Liver (tissue), 9 donors: ENCODE data around the gene POC5. TPM values are rescaled to one million over a fixed set of nuclear protein-coding genes. Genes with fewer than 3 reads are reported as not detected.

ENCODE experiments used
- DNase-seq: peaks from one replicate; pipeline ENCODE4 v3.0.0-alpha.2; 2017; ENCODE audit warnings: low spot score
- H3K27ac ChIP-seq, 2 donors: one replicate each; pipeline ENCODE4 v1.7.0; 2013; ENCODE audit warnings: inconsistent platforms in 2 of 2, low read length in 2 of 2, control low read depth in 1 of 2, low read depth in 1 of 2, mild to moderate bottlenecking in 1 of 2
- H3K27me3 ChIP-seq, 4 donors: one replicate each; pipeline versions ENCODE4 v1.6.1 to v1.7.0; 2013; ENCODE audit warnings: low read length in 3 of 4, inconsistent platforms in 1 of 4, mild to moderate bottlenecking in 1 of 4, moderate library complexity in 1 of 4; ENCODE audit not compliant: control insufficient read depth in 4 of 4, insufficient read depth in 4 of 4
- H3K36me3 ChIP-seq, 4 donors: one replicate each; pipeline versions ENCODE4 v1.6.1 to v1.7.0; 2013; ENCODE audit warnings: low read length in 3 of 4, mild to moderate bottlenecking in 3 of 4, low read depth in 1 of 4, moderate library complexity in 1 of 4; ENCODE audit not compliant: control insufficient read depth in 4 of 4, insufficient read depth in 3 of 4
- H3K4me1 ChIP-seq, 4 donors: one replicate each; pipeline versions ENCODE4 v1.6.1 to v1.7.0; 2013; ENCODE audit warnings: low read length in 3 of 4, mild to moderate bottlenecking in 3 of 4, moderate library complexity in 1 of 4; ENCODE audit not compliant: control insufficient read depth in 4 of 4, insufficient read depth in 4 of 4
- H3K4me3 ChIP-seq, 3 donors: one replicate each; pipeline versions ENCODE4 v1.6.1 to v1.7.0; 2013; ENCODE audit warnings: low read length in 3 of 3, control low read depth in 1 of 3, low read depth in 1 of 3, mild to moderate bottlenecking in 1 of 3
- H3K9ac ChIP-seq, 2 donors: one replicate each; pipeline ENCODE4 v1.7.0; 2013; ENCODE audit warnings: low read length in 2 of 2, mild to moderate bottlenecking in 2 of 2, moderate library complexity in 2 of 2, control low read depth in 1 of 2, low read depth in 1 of 2
- H3K9me3 ChIP-seq, 4 donors: one replicate each; pipeline versions ENCODE4 v1.6.1 to v1.7.0; 2013; ENCODE audit warnings: low read length in 3 of 4; ENCODE audit not compliant: control insufficient read depth in 4 of 4
- FOXA2 ChIP-seq: IDR thresholded peaks from 2 replicates; pipeline ENCODE4 v1.6.1; 2016; ENCODE audit warnings: antibody characterized with exemption
- GABPA ChIP-seq, 2 donors: IDR thresholded peaks in 1 of 2; conservative IDR thresholded peaks in 1 of 2; 2 replicates each; pipeline ENCODE4 v1.6.1; 2016; ENCODE audit warnings: antibody characterized with exemption in 2 of 2, mild to moderate bottlenecking in 1 of 2, moderate library complexity in 1 of 2
- HNF4A ChIP-seq, 2 donors: conservative IDR thresholded peaks; 2 replicates each; pipeline ENCODE4 v1.6.1; 2016; ENCODE audit warnings: antibody characterized with exemption in 2 of 2, mild to moderate bottlenecking in 2 of 2
- JUND ChIP-seq, 2 donors: IDR thresholded peaks; 2 replicates each; pipeline ENCODE4 v1.6.1; 2016; ENCODE audit warnings: antibody characterized with exemption in 2 of 2
- MAX ChIP-seq: IDR thresholded peaks from 2 replicates; pipeline ENCODE4 v1.6.1; 2016; ENCODE audit warnings: antibody characterized with exemption
- RAD21 ChIP-seq, 2 donors: IDR thresholded peaks; 2 replicates each; pipeline ENCODE4 v1.6.1; 2016; ENCODE audit warnings: antibody characterized with exemption in 2 of 2, mild to moderate bottlenecking in 2 of 2
- RXRA ChIP-seq, 2 donors: IDR thresholded peaks; 2 replicates each; pipeline ENCODE4 v1.6.1; 2017 to 2018; ENCODE audit warnings: antibody characterized with exemption in 2 of 2, mild to moderate bottlenecking in 1 of 2
- SP1 ChIP-seq: IDR thresholded peaks from 2 replicates; pipeline ENCODE4 v1.6.1; 2018; ENCODE audit warnings: antibody characterized with exemption, mild to moderate bottlenecking
- TAF1 ChIP-seq: conservative IDR thresholded peaks from 2 replicates; pipeline ENCODE4 v1.6.1; 2016; ENCODE audit warnings: antibody characterized with exemption, mild to moderate bottlenecking
- YY1 ChIP-seq: IDR thresholded peaks from 2 replicates; pipeline ENCODE4 v1.6.1; 2016; ENCODE audit warnings: antibody characterized with exemption, mild to moderate bottlenecking
- WGBS: extraction: QIAGEN DNeasy Blood & Tissue Kit; methylation state at CpG from one replicate; pipeline ENCODE4 v1.1.7; 2013; 5-methylcytosine and 5-hydroxymethylcytosine counted together
- polyA plus RNA-seq, 2 donors: library from polyadenylated mRNA; stranded (reverse) in 1 of 2; unstranded in 1 of 2; fragments of 200-250 nt in 1 of 2; fragments of >200 nt in 1 of 2; fragmentation: Nextera tagmentation in 1 of 2; extraction: Ambion mirVana in 1 of 2; gene quantifications; one replicate each; pipeline versions ENCODE4 v1.2.1 to v1.2.3, GENCODE V29; 2013 to 2015
- total RNA-seq, 2 donors: library from RNA; depleted of rRNA; stranded (reverse); fragments of >200 nt; gene quantifications; one replicate each; pipeline ENCODE4 v1.2.3, GENCODE V29; 2014
- TF ChIP-seq, protein P1 (sequence below): IDR thresholded peaks from 2 replicates; pipeline ENCODE4 v1.6.1; 2016; ENCODE audit warnings: antibody characterized with exemption, mild to moderate bottlenecking
- TF ChIP-seq, protein P2 (sequence below): fragments of 150-350 bp; IDR thresholded peaks from 2 replicates; pipeline ENCODE4 v1.5.1; 2017; ENCODE audit warnings: improper control_type of control experiment, low read depth, low read length; ENCODE audit not compliant: missing input control
- donor health status: healthy.
- donor health status: healthy.
- donor health status: healthy.
- donor health status: healthy.
- donor health status: healthy.

POC5 gene
- total and polyA plus RNA-seq, 4 donors = 2.3 to 6.7 (median 5.1) TPM

DNA sequence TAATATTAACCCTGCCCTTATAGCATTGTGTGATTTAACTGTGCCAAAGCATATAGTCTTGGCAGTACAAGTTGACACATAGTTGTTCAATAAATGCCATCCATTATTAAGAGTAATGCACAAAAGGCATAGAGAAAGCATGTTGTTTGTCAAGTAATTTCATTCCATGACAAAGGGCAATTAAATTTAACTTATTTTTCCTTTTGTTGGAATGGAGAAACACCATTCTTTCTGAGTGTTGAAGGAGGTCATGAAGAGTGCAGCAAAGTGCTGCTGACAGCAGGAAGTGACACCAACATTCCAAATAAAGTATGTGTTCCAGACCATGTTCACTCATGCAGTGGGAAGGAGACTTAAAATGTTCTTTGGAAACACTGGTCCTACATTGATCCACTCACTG, 76.8 kb downstream of the POC5 start:
- Histone ChIP-seq H3K4me1 (no peaks in the 10 kb centered on the region), H3K9ac (no peak overlapping the region), H3K4me3 (no peak overlapping the region), H3K27me3 (no peaks in the 10 kb centered on the region), H3K9me3 (no peaks in the 10 kb centered on the region), H3K36me3 (no peaks in the 10 kb centered on the region), H3K27ac (no peak overlapping the region)
- TF ChIP-seq JUND (IDR thresholded peaks at IDR 0.05) (no peak), MAX (no peak), HNF4A (conservative IDR thresholded peaks at IDR 0.05) (no peak), SP1 (no peak), RAD21 (IDR thresholded peaks at IDR 0.05) (no peak), TAF1 (no peak), GABPA (IDR thresholded peaks at IDR 0.05 in 1 of 2, conservative IDR thresholded peaks at IDR 0.05 in 1 of 2) (no peak), YY1 (no peak), RXRA (IDR thresholded peaks at IDR 0.05) (no peak)
- TF ChIP-seq, protein P1, sequence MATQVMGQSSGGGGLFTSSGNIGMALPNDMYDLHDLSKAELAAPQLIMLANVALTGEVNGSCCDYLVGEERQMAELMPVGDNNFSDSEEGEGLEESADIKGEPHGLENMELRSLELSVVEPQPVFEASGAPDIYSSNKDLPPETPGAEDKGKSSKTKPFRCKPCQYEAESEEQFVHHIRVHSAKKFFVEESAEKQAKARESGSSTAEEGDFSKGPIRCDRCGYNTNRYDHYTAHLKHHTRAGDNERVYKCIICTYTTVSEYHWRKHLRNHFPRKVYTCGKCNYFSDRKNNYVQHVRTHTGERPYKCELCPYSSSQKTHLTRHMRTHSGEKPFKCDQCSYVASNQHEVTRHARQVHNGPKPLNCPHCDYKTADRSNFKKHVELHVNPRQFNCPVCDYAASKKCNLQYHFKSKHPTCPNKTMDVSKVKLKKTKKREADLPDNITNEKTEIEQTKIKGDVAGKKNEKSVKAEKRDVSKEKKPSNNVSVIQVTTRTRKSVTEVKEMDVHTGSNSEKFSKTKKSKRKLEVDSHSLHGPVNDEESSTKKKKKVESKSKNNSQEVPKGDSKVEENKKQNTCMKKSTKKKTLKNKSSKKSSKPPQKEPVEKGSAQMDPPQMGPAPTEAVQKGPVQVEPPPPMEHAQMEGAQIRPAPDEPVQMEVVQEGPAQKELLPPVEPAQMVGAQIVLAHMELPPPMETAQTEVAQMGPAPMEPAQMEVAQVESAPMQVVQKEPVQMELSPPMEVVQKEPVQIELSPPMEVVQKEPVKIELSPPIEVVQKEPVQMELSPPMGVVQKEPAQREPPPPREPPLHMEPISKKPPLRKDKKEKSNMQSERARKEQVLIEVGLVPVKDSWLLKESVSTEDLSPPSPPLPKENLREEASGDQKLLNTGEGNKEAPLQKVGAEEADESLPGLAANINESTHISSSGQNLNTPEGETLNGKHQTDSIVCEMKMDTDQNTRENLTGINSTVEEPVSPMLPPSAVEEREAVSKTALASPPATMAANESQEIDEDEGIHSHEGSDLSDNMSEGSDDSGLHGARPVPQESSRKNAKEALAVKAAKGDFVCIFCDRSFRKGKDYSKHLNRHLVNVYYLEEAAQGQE = no peak
- TF ChIP-seq, protein P2, sequence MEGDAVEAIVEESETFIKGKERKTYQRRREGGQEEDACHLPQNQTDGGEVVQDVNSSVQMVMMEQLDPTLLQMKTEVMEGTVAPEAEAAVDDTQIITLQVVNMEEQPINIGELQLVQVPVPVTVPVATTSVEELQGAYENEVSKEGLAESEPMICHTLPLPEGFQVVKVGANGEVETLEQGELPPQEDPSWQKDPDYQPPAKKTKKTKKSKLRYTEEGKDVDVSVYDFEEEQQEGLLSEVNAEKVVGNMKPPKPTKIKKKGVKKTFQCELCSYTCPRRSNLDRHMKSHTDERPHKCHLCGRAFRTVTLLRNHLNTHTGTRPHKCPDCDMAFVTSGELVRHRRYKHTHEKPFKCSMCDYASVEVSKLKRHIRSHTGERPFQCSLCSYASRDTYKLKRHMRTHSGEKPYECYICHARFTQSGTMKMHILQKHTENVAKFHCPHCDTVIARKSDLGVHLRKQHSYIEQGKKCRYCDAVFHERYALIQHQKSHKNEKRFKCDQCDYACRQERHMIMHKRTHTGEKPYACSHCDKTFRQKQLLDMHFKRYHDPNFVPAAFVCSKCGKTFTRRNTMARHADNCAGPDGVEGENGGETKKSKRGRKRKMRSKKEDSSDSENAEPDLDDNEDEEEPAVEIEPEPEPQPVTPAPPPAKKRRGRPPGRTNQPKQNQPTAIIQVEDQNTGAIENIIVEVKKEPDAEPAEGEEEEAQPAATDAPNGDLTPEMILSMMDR = no peak
- DNase-seq = no peak

DNA sequence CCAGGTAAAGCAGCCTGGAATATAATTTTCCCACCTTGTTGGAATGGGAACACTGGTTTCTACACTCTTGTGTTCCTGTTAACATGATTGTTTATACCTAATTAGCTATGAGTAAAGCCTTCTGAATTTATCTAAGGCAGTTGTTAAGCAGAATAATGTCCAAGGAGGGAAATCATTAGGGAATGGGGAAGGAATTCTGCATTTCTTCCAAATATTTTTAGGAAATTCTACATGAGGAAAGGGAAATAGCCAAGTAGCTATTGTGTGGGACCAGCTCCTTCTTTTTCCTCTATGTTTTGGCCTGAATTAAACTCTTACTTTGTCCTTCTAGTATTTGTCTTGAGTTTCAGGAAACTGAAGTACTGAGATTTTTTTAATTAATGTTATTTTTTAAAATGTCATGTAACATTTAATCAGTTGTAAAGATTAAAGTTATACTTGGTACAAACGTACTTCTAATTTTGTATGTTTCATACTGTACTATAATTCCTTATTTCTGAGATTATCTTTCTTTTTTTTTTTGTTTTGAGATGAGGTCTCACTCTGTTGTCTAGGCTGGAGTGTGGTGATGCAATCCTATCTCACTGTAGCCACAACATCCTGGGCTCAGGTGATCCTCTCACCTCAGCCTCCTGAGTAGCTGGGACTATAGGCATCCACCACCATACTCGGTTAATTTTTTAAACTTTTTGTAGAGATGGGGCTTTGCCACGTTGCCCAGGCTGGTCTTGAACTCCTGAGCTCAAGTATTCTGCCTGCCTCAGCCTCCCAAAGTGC, 77.5 kb downstream of the POC5 start:
- Histone ChIP-seq H3K9ac (no peak overlapping the region), H3K27ac (no peak overlapping the region), H3K4me1 (no peaks in the 10 kb centered on the region), H3K9me3 (no peaks in the 10 kb centered on the region), H3K36me3 (no peaks in the 10 kb centered on the region), H3K27me3 (no peaks in the 10 kb centered on the region), H3K4me3 (no peak overlapping the region)
- TF ChIP-seq, protein P1 = no peak
- no peak for TF ChIP-seq FOXA2
- no peak for TF ChIP-seq GABPA (IDR thresholded peaks at IDR 0.05 in 1 of 2, conservative IDR thresholded peaks at IDR 0.05 in 1 of 2)
- no peak for TF ChIP-seq RAD21 (IDR thresholded peaks at IDR 0.05)
- no peak for TF ChIP-seq TAF1
- no peak for DNase-seq
- 85% methylated on average over 3 of the region's 3 CpGs for WGBS
